K562 (cell line): ENCODE measurements around the gene VPS45. TPM values are rescaled to one million over a fixed set of nuclear protein-coding genes. Genes with fewer than 3 reads are reported as not detected.

Experiments used
- ATAC-seq: fragments of 200-7000 bp; cut with Tn5 transposase; 3 replicates; pipeline ENCODE4 v1.9.1; 2020; ENCODE audit warnings: moderate library complexity
- BruUV-seq: library from RNA; stranded (reverse); fragments of 400-500 nt; replicated peaks from 2 replicates; lab custom pipeline; 2021; lab: Mats Ljungman, UMichigan
- CTCF ChIA-PET: fragments of 300-600 bp; formaldehyde crosslinking; extraction: SDS; loops from one replicate; lab custom pipeline; 2021; ENCODE audit warnings: low intra/inter-chr PET ratio; lab: Yijun Ruan, JAX
- POLR2A ChIA-PET: fragments of 300-600, 350-650 bp; sonication (Branson Sonifier 250); formaldehyde crosslinking; extraction: SDS; loops from one replicate; lab custom pipeline; 2021; ENCODE audit warnings: antibody characterized with exemption, inconsistent platforms; lab: Yijun Ruan, JAX
- DNase-seq, 4 experiments: peaks; one replicate each; pipeline versions ENCODE4 v3.0.0 to v3.0.0-alpha.2; 2011 to 2018; ENCODE audit warnings: low spot score in 3 of 4, mixed read lengths in 3 of 4; ENCODE audit errors: extremely low read depth in 1 of 4
- FAIRE-seq: peaks from 2 replicates; lab custom pipeline; 2011; peaks lifted over from hg19 to GRCh38; lab: Jason Lieb, UNC
- H2AFZ ChIP-seq: 2 replicates; pipeline ENCODE4 v1.6.0; 2011; ENCODE audit warnings: low read depth, low read length, control low read depth, inconsistent platforms
- H3K27ac ChIP-seq: fragments of 200-600 bp; 3 replicates; pipeline ENCODE4 v1.8.0; 2011; ENCODE audit warnings: low read depth, mild to moderate bottlenecking, control low read depth, inconsistent platforms, low read length, moderate library complexity, mixed read lengths; ENCODE audit errors: extremely low read depth
- H3K27me3 ChIP-seq, 2 experiments: fragments of 300-600 bp in 1 of 2; 2 replicates in 1 of 2; 3 replicates in 1 of 2; pipeline versions ENCODE4 v1.6.0 to v1.8.0; 2011; ENCODE audit warnings: inconsistent platforms in 2 of 2, low read length in 2 of 2, mild to moderate bottlenecking in 1 of 2, mixed read lengths in 1 of 2, moderate library complexity in 1 of 2; ENCODE audit not compliant: control insufficient read depth in 2 of 2, insufficient read depth in 2 of 2
- H3K36me3 ChIP-seq: fragments of 300-600 bp; 3 replicates; pipeline ENCODE4 v1.8.0; 2011; ENCODE audit warnings: mild to moderate bottlenecking, low read length, inconsistent platforms; ENCODE audit not compliant: control insufficient read depth, insufficient read depth
- H3K4me1 ChIP-seq, 2 experiments: fragments of 200-600 bp in 1 of 2; replicated peaks in 1 of 2; 2 replicates in 1 of 2; 3 replicates in 1 of 2; pipeline versions ENCODE4 v1.5.1 to v1.8.0; 2011; ENCODE audit warnings: inconsistent platforms in 2 of 2, low read length in 2 of 2, mild to moderate bottlenecking in 1 of 2, mixed read lengths in 1 of 2, moderate library complexity in 1 of 2; ENCODE audit not compliant: control insufficient read depth in 2 of 2, insufficient read depth in 2 of 2
- H3K4me2 ChIP-seq: 2 replicates; pipeline ENCODE4 v1.6.1; 2011; ENCODE audit warnings: low read length, control low read depth, inconsistent platforms, mixed read lengths; ENCODE audit not compliant: insufficient read depth
- H3K4me3 ChIP-seq: fragments of 200-600 bp; sonication (generic), shearing (Covaris generic); 2 replicates; pipeline ENCODE4 v1.5.1; 2016; ENCODE audit warnings: control low read depth, inconsistent platforms
- H3K79me2 ChIP-seq: fragments of 200-600 bp; 3 replicates; pipeline ENCODE4 v1.8.0; 2011; ENCODE audit warnings: low read length, inconsistent platforms; ENCODE audit not compliant: control insufficient read depth, insufficient read depth
- H3K9ac ChIP-seq, 2 experiments: 2 replicates each; pipeline versions ENCODE4 v1.6.0 to v1.6.1; 2011; ENCODE audit warnings: low read depth in 2 of 2, low read length in 2 of 2, control low read depth in 1 of 2, inconsistent platforms in 1 of 2, mild to moderate bottlenecking in 1 of 2, mixed read lengths in 1 of 2; ENCODE audit not compliant: insufficient read depth in 1 of 2
- H3K9me1 ChIP-seq: one replicate; pipeline ENCODE4 v1.6.0; 2011; ENCODE audit warnings: inconsistent platforms, mild to moderate bottlenecking, low read length, moderate library complexity; ENCODE audit not compliant: control insufficient read depth, insufficient read depth
- H3K9me3 ChIP-seq: replicated peaks from 2 replicates; pipeline ENCODE4 v1.5.1; 2011; ENCODE audit warnings: low read depth, low read length, inconsistent platforms; ENCODE audit not compliant: control insufficient read depth, insufficient read depth
- H4K20me1 ChIP-seq: replicated peaks from 2 replicates; pipeline ENCODE4 v1.6.1; 2011; ENCODE audit warnings: low read length, inconsistent platforms, mixed read lengths; ENCODE audit not compliant: control insufficient read depth, insufficient read depth
- ARID2 ChIP-seq: fragments of 450-650 bp; IDR thresholded peaks from 2 replicates; pipeline ENCODE4 v1.6.1; 2017; ENCODE audit warnings: antibody characterized with exemption, mild to moderate bottlenecking
- CEBPB ChIP-seq: fragments of 450-650 bp; IDR thresholded peaks from 2 replicates; pipeline ENCODE4 v1.6.1; 2016; ENCODE audit warnings: missing genetic modification characterization, missing compliant biosample characterization
- COPS2 ChIP-seq: fragments of 450-650 bp; conservative IDR thresholded peaks from 2 replicates; pipeline ENCODE4 v1.6.1; 2016; ENCODE audit warnings: mild to moderate bottlenecking, moderate library complexity
- ETS2 ChIP-seq: IDR thresholded peaks from 2 replicates; pipeline ENCODE4 v1.6.1; 2016; ENCODE audit warnings: borderline replicate concordance, missing genetic modification characterization, mild to moderate bottlenecking, moderate library complexity, missing compliant biosample characterization; ENCODE audit not compliant: poor library complexity, severe bottlenecking
- GTF2E2 ChIP-seq: fragments of 200-800 bp; sonication (Bioruptor generic); IDR thresholded peaks from 2 replicates; pipeline ENCODE4 v1.6.1; 2016; ENCODE audit warnings: missing genetic modification characterization, missing compliant biosample characterization
- MED1 ChIP-seq: sonication (generic); formaldehyde crosslinking; IDR thresholded peaks from 2 replicates; pipeline ENCODE4 v1.8.1; 2023; ENCODE audit warnings: missing genetic modification reagents, borderline replicate concordance
- PHF21A ChIP-seq: fragments of 450-650 bp; IDR thresholded peaks from 2 replicates; pipeline ENCODE4 v1.6.1; 2017; ENCODE audit warnings: low read depth, borderline replicate concordance
- RBM34 ChIP-seq: fragments of 200-400 bp; formaldehyde crosslinking; IDR thresholded peaks from 2 replicates; pipeline ENCODE4 v1.6.1; 2018; ENCODE audit warnings: low read length, borderline replicate concordance; ENCODE audit not compliant: insufficient read depth
- SRF ChIP-seq, 2 experiments: fragments of 250-450, 450-650 bp in 1 of 2; sonication (Bioruptor Pico) in 1 of 2; sonication (generic) in 1 of 2; formaldehyde crosslinking; IDR thresholded peaks; 2 replicates each; pipeline versions ENCODE4 v1.5.0 to v1.5.1; 2020 to 2022; ENCODE audit warnings: mild to moderate bottlenecking in 1 of 2, missing genetic modification reagents in 1 of 2
- STAT5A ChIP-seq: IDR thresholded peaks from 2 replicates; pipeline ENCODE4 v1.6.1; 2012; ENCODE audit warnings: low read length, inconsistent platforms, borderline replicate concordance
- WGBS: fragments of 100-300 bp; shearing (Covaris generic); methylation state at CpG from one replicate; pipeline ENCODE4 v1.1.6; 2016; ENCODE audit warnings: low coverage, mixed read lengths; ENCODE audit not compliant: insufficient coverage; ENCODE audit errors: missing lambda C conversion rate; 5-methylcytosine and 5-hydroxymethylcytosine counted together
- in situ Hi-C: fragments of 300-500 bp; cut with MboI; formaldehyde crosslinking; loops from 4 replicates; pipeline ENCODE4 v1.15.0; 2018; ENCODE audit warnings: inconsistent platforms, mixed read lengths
- intact Hi-C: fragments of 100-400 bp; cut with micrococcal nuclease; formaldehyde crosslinking; loops from 2 replicates; pipeline ENCODE4 v1.14.2; 2022
- polyA plus RNA-seq, 8 experiments: library from polyadenylated mRNA; depleted of rRNA in 4 of 8; stranded (reverse) in 5 of 8; unstranded in 3 of 8; fragments of >200 nt; fragmentation: Nextera tagmentation in 2 of 8; fragmentation: Illumina TruSeq in 1 of 8; extraction: Ambion mirVana in 2 of 8; extraction: Trizol in 1 of 8; gene quantifications; 2 replicates each; pipeline versions ENCODE4 v1.2.1 to v1.2.3, GENCODE V29; 2011 to 2014; ENCODE audit warnings: inconsistent platforms in 1 of 8, missing spikeins in 1 of 8
- total RNA-seq, 7 experiments: library from RNA; depleted of rRNA in 6 of 7; stranded (reverse); fragments of >200 nt in 6 of 7; fragmentation: Illumina TruSeq in 2 of 7; extraction: Trizol in 2 of 7; gene quantifications; 2 replicates each; pipeline versions ENCODE4 v1.2.1 to v1.2.3, GENCODE V29; 2011 to 2021; ENCODE audit warnings: low replicate concordance in 1 of 7
- TF ChIP-seq, protein P1 (sequence below): fragments of 450-650 bp; IDR thresholded peaks from 2 replicates; pipeline ENCODE4 v1.6.1; 2018; ENCODE audit warnings: mild to moderate bottlenecking, low read depth; ENCODE audit not compliant: partially characterized antibody
- TF ChIP-seq, protein P2 (sequence below): fragments of 250-450 bp; sonication (Bioruptor Pico); IDR thresholded peaks from 2 replicates; pipeline ENCODE4 v1.8.0; 2021; ENCODE audit warnings: moderate library complexity, mild to moderate bottlenecking, inconsistent platforms

Gene VPS45
- total and polyA plus RNA-seq, 9 of the 15 experiments (the other 6 are each of a cell fraction or from before 2014, with no cell fraction given), result 17.9 to 48.2 (median 34.4) TPM

DNA sequence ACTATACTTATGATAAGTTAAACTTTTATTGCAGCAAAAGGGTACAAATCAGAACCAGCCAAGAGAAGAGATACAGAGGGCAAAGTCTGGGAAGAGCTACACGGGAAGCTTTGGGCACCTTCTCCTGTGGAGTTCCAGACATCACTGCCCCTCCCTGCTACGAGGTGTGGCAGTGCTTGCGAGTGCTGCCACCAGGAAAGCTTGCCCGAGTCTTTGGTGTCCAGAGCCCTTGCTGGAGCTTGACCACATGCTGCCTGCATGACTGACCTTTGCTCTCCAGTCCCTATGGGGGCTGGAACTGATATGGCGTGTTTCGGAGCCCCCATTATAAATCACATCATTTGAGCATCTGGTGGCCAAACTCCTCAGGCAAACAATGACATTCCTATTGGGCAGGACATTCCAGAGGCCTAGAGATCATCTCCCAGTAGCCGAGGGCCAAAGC, 105.6 kb downstream of the VPS45 start:
- intact Hi-C loops (no loop called here), in situ Hi-C loops (no loop called here)
- no TSS peak for BruUV-seq

DNA sequence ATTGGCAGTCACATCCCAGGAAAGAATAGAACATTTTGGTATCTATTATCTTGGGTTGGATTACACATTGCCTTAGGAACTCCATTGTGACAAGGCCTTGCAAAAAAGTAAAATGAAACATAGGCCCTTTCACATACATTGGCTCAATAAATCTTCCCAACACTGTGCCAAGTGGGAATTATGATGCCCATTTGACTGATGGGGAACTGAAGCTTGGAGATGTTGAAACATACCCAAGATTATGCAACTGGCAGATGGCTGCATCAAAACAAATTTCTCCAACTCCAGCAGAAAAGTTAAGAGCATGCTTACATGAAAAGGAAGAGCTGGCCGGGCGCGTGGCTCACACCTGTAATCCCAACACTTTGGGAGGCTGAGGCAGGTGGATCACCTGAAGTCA, 109.0 kb downstream of the VPS45 start:
- Histone ChIP-seq H3K9me1 (no peaks in the 10 kb centered on the region), H3K4me3 (no peak overlapping the region), H3K9ac (no peak overlapping the region), H3K9me3 (no peaks in the 10 kb centered on the region), H3K79me2 (no peaks in the 10 kb centered on the region), H4K20me1 (no peaks in the 10 kb centered on the region), H2AFZ (no peak overlapping the region), H3K27me3 (no peaks in the 10 kb centered on the region), H3K27ac (no peak overlapping the region), H3K4me2 (no peak overlapping the region), H3K4me1 (peaks cover 0 to 6% of the 10 kb centered on the region in 2 experiments; a peak in 3 of 5 replicates)
- 92% methylated on average over 3 of the region's 3 CpGs for WGBS
- DNase-seq, result no peak
- FAIRE-seq, result no peak
- intact Hi-C loops, result no loop called here
- CTCF ChIA-PET, result no interaction called here
- in situ Hi-C loops, result no loop called here
- POLR2A ChIA-PET, result interaction anchor here (1.2 kb wide), 1 partner anchor 11 kb away, joined by 3 read pairs; no protein-coding TSS in a partner anchor
- TF ChIP-seq COPS2, result no peak
- peak; percentile 49 for TF ChIP-seq CEBPB (tag)
- TF ChIP-seq, protein P1, sequence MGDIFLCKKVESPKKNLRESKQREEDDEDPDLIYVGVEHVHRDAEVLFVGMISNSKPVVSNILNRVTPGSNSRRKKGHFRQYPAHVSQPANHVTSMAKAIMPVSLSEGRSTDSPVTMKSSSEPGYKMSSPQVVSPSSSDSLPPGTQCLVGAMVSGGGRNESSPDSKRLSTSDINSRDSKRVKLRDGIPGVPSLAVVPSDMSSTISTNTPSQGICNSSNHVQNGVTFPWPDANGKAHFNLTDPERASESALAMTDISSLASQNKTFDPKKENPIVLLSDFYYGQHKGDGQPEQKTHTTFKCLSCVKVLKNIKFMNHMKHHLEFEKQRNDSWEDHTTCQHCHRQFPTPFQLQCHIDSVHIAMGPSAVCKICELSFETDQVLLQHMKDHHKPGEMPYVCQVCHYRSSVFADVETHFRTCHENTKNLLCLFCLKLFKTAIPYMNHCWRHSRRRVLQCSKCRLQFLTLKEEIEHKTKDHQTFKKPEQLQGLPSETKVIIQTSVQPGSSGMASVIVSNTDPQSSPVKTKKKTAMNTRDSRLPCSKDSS, result no peak
- TF ChIP-seq, protein P2, sequence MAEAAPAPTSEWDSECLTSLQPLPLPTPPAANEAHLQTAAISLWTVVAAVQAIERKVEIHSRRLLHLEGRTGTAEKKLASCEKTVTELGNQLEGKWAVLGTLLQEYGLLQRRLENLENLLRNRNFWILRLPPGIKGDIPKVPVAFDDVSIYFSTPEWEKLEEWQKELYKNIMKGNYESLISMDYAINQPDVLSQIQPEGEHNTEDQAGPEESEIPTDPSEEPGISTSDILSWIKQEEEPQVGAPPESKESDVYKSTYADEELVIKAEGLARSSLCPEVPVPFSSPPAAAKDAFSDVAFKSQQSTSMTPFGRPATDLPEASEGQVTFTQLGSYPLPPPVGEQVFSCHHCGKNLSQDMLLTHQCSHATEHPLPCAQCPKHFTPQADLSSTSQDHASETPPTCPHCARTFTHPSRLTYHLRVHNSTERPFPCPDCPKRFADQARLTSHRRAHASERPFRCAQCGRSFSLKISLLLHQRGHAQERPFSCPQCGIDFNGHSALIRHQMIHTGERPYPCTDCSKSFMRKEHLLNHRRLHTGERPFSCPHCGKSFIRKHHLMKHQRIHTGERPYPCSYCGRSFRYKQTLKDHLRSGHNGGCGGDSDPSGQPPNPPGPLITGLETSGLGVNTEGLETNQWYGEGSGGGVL, result no peak
- TF ChIP-seq RBM34, result no peak
- TF ChIP-seq STAT5A, result no peak
- no peak for TF ChIP-seq SRF (CRISPR knock-in tag; IDR thresholded peaks at IDR 0.05)
- no peak for TF ChIP-seq MED1 (CRISPR knock-in tag)
- no peak for TF ChIP-seq ARID2
- TF ChIP-seq, all 486 proteins: peak for 1
- no peak for ATAC-seq
- no peaks in the 10 kb centered on the region for H3K36me3 ChIP-seq
- BruUV-seq, result no TSS peak

More for the DNA sequence above, 105.6 kb downstream of the VPS45 start:
- WGBS, result 50% methylated on average over 6 of the region's 7 CpGs
- FAIRE-seq (no peak), DNase-seq (no peak), ATAC-seq (no peak)
- Histone ChIP-seq H3K36me3 (no peaks in the 10 kb centered on the region), H3K4me1 (peaks cover 0 to 6% of the 10 kb centered on the region in 2 experiments; a peak in 3 of 5 replicates), H2AFZ (no peak overlapping the region), H3K9ac (no peak overlapping the region), H3K79me2 (no peaks in the 10 kb centered on the region), H3K9me1 (no peaks in the 10 kb centered on the region), H3K4me3 (no peak overlapping the region), H3K9me3 (no peaks in the 10 kb centered on the region), H3K27me3 (no peaks in the 10 kb centered on the region), H4K20me1 (no peaks in the 10 kb centered on the region), H3K27ac (no peak overlapping the region), H3K4me2 (no peak overlapping the region)
- ChIA-PET CTCF (no interaction called here), POLR2A (no interaction called here)
- TF ChIP-seq GTF2E2 (tag) (no peak), ETS2 (tag) (no peak), PHF21A (no peak)
